ENCODE data around the gene SLCO4A1.

Gene SLCO4A1

GRCh38 chr20:62688855-62689460 is 46.7 kb downstream of the SLCO4A1 start:
- DNase-seq, result no peak

GRCh38 chr20:62689861-62690260 is 47.6 kb downstream of the SLCO4A1 start:
- no peak for DNase-seq

DNA sequence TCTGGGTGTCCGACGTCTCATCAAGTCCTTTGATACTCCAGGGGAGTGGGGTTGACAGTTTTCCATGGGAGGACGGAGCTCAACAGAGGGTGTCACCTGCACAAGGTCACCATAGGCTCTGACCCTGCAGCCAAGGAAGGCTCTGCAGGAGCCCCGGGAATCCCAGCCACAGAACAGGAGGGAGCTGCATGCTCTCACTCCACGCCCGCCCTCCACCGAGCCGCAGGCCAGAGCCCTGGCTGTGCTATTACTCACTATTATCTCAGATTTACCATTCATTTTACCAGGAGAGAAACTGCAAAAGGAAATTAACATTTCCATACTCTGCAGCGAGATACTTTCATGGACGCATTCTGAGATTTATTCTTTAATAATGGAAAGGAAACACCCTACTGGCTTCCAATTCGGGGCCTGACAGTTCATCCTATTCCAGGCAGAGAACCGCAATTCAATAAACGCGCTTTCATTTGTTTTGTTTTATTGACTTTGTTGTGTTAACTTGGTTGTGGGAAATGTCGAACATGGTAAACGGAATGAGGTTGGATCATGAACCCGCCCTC is 48.0 kb downstream of the SLCO4A1 start:
- DNase-seq, result no peak

- DNase-seq, result no peak
Measured at GRCh38 chr20:62691487-62691886, 49.2 kb downstream of the SLCO4A1 start.

DNA sequence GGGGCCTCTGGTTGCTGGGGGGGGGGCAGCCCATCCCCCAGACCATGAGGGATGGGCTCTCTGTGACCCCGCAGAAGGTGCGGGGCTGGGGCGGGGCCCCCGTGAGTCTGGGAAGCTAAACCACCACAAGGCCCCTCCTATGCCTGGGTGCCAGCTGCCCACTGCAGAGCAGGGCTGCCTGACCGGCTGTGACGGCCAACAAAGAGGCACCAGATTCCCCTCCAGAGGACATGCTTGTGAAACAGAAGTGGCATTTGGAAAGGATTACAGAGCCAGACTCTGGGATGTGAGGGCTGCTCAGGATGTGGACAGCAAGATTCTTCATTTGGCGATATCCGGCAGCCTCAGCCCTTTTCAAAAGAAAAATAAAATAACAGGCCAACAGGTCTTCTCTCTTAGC is 49.9 kb downstream of the SLCO4A1 start:
- DNase-seq, result no peak

DNA sequence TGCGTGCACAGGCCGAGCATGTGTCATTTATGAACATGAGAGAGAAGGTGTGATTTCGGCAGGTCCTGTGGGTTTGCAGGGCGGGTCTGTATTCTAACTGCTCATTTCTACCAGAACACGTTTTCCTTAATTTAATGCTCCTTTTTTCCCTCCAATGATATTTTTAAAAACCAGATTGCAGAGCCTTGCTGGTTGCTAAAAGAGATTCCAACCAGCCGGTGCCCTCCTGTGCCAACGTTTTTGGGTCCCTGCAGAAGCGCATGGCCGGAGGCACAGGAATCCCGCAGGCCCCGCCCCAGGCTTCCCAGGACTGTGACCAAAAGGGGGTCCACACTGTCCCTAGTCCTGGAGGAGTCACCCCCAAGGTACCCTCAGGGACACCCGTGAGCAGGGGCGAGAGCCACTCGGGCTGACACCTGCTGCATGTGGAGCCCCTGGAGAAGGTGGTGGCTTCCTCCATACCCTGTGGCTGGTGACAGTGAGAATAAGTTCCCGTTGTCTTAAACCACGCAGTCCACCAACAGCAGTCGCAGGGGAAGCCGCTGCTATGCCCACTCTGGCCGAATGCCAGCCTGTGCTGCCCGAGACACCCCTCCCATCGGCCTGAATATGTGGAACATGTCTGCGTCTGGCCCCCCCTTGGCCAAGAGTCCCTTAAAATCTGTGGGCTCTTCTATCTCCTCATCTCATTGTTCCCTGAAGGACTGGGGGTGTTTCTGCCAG is 50.7 kb downstream of the SLCO4A1 start:
- DNase-seq, result no peak

GRCh38 chr20:62693524-62693922 is 51.2 kb downstream of the SLCO4A1 start:
- DNase-seq, result no peak

DNA sequence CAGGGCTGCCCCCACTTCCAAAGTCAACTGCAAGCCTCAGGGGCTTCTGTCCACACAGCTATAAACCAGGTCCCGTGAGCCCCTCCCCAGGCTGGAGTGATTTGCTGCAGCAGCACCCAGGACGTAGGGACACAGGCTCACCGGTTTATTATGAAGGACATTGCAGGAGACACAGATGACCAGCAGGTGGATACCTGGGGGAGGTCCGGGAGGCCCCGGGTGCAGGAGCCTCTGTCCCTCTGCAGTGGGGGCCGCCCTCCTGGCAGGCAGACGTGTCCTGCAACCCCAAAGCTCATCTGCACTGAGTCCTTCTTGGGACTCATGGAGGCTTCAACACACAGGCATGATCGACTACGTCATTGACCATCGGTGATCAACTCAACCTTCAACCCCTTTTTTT is 51.8 kb downstream of the SLCO4A1 start:
- DNase-seq, result no peak

- DNase-seq, result no peak
Measured at GRCh38 chr20:62694868-62695267, 52.6 kb downstream of the SLCO4A1 start.

- DNase-seq, result no peak
Measured at GRCh38 chr20:62695448-62696414, 53.4 kb downstream of the SLCO4A1 start.

DNA sequence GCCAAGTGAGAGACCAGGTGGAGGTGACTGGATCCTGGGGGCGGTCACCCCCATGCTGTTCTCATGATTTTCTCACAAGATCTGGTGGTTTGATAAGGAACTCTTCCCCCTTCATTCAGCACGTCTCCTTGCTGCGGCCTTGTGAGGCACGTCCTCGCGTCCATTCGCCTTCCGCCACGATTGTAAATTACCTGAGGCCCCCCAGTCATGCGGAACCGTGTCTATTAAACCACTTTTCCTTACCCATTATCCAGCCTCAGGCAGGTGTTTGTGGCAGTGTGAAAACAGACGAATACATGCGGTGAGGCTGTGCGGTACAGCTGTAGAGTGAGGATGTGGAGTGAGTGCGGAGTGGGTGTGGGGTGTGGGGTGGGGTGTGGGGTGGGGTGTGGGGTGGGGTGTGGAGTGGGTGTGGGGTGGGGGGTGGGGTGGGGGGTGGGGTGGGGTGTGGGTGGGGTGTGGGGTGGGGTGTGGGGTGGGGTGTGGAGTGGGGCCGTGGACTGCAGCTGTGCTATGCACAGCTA is 54.2 kb downstream of the SLCO4A1 start:
- DNase-seq, result no peak

GRCh38 chr20:62696989-62697388 is 54.7 kb downstream of the SLCO4A1 start:
- DNase-seq, result no peak

- no peak for DNase-seq
Measured at GRCh38 chr20:62697468-62697912, 55.2 kb downstream of the SLCO4A1 start.

- DNase-seq, result no peak
Measured at GRCh38 chr20:62698231-62698630, 55.9 kb downstream of the SLCO4A1 start.

DNA sequence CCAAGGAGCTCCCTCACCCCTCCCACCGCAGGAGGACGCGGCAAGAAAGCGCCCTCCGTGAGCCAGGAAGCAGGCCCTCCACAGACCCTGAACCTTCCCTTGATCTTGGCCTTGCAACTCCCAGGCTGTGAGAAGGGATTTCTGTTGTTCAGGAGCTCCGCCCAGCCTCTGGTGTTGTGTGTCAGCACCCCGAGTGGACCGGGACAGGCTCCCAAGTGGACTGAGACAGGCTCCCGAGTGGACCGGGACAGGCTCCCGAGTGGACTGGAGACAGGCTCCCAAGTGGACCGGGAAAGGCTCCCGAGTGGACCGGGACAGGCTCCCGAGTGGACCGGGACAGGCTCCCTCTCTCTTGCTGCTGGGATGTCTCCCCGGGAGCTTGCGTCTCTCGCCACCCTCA is 57.0 kb downstream of the SLCO4A1 start:
- DNase-seq, result no peak

GRCh38 chr20:62699741-62700140 is 57.4 kb downstream of the SLCO4A1 start:
- DNase-seq, result no peak

GRCh38 chr20:62700261-62700930 is 58.1 kb downstream of the SLCO4A1 start:
- DNase-seq, result no peak

DNA sequence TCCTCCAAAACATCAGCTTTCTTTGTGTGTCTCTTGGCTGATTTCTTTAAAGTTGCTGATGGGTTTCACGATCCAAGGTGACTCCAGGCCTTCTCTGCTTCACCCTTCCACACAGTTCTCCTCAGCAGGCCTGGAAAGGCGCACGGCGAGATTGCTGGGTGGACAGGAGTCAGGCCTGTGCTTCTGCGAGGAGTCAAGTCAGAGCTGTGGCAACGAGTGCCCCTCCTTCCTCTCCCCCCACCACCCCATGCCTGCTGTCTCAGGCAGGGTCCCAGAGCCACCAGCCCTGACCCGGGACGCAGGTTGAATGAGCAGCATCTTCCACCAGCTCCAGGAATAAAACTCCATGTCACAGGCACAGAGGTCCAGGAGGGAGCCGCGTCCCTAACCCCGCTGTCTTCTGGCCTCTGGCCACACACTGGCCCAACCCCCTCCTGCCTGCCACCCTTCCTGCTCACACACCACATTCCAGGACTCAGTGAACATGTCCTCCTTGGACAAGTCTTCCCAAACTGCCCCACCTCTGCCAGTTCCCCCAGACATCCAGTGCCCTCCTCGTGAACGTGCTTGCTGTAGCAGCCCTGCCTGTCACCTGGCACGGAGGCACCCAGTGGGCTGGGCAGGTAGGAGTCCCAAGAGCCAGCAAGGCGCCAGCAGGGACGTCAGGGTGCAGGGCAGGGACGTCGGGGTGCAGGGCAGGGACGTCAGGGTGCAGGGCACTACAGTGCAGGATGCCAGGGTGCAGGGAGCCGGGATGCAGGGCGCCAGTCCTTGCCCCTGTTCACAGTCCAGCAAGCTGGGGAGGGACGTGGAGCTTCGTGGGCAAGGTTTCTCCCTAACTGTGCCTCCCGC is 59.1 kb downstream of the SLCO4A1 start:
- no peak for DNase-seq

DNA sequence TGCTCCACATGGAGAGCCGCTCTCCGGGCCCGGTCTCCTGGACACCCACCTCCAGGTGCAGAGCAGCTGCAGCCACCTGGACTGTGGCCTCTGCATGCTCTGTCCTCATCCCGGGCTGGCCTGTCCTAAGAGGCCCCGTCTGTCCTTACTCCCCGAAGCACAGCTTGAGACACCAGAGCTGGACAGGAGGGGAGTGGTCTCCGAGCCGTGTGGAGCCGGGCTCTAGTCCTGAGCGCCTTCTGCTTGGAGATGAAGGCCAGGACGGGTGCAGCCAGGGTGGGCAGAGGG is 59.7 kb downstream of the SLCO4A1 start:
- DNase-seq, result no peak

- DNase-seq, result no peak
Measured at GRCh38 chr20:62702895-62703852, 60.9 kb downstream of the SLCO4A1 start.

Data from cortex of kidney (tissue), 1 donor.